ENCODE data around the gene CCDC71. TPM values are rescaled to one million over a fixed set of nuclear protein-coding genes. Genes with fewer than 3 reads are reported as not detected.
A peak's percentile ranks its signal among the peaks of the same experiment; 100 is the strongest.

Gene CCDC71
- total RNA-seq, 1 donor from 2014 or later = 27.4 TPM

DNA sequence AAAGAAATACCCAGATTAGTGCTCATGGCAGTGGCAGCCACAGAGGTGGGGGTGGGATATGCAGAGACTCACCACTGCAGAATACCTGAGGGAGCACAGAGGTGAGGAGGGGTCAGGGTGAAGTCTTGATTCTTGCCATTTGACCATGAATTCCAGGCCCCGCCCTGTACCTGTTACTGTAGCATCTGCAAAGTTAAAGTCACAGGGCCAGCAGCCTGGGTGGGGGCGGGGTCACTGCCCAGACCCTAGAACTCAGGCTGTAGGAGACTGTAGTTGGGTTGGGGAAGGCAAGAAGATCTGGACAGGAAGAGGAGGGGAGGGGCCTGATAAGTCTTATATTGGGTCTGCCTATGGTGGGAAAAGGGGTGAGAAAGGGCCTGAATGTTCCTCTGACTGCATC lies 14.5 kb downstream of the CCDC71 start:
- H3K27ac Mint-ChIP-seq = no peak overlapping the region
- no peaks in the 10 kb centered on the region for H3K9me3 Mint-ChIP-seq
- H3K4me3 Mint-ChIP-seq = no peak overlapping the region
- DNase-seq (ENCODE audit: extremely low spot score, unreplicated experiment) = no peak
- TF ChIP-seq CTCF (conservative IDR thresholded peaks at IDR 0.05) = no peak
- no peaks in the 10 kb centered on the region for H3K36me3 Mint-ChIP-seq
- no peaks in the 10 kb centered on the region for H3K27me3 Mint-ChIP-seq
- no peaks in the 10 kb centered on the region for H3K4me1 Mint-ChIP-seq (ENCODE audit: unreplicated experiment)

DNA sequence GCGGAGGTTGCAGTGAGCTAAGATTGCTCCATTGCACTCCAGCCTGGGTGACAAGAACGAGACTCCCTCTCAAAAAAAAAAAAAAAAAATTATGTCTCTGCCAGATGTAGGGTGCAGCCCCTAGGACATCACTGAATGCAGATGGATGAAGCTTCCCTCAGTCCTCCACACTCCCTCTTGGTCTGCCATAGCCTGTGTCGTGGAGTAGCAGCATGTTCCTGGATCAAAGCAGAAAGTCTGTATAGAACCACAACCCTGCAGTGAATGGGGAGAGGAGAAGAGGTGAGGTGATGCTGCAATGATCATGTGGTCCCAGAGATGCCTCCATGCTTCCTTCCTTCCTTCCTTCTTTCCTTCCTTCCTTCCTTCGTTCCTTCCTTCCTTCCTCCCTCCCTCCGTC lies 18.0 kb downstream of the CCDC71 start:
- Mint-ChIP-seq H3K4me3 (no peak overlapping the region), H3K36me3 (no peaks in the 10 kb centered on the region), H3K27ac (no peak overlapping the region), H3K4me1 (ENCODE audit: unreplicated experiment) (no peaks in the 10 kb centered on the region), H3K27me3 (no peaks in the 10 kb centered on the region), H3K9me3 (no peaks in the 10 kb centered on the region)
- DNase-seq (ENCODE audit: extremely low spot score, unreplicated experiment) = no peak
- TF ChIP-seq CTCF (conservative IDR thresholded peaks at IDR 0.05) = no peak

- Mint-ChIP-seq H3K9me3 (peaks cover 10% of the 10 kb centered on the region), H3K4me1 (ENCODE audit: unreplicated experiment) (no peaks in the 10 kb centered on the region), H3K36me3 (no peaks in the 10 kb centered on the region), H3K27ac (no peak overlapping the region), H3K4me3 (no peak overlapping the region), H3K27me3 (no peaks in the 10 kb centered on the region)
- no peak for DNase-seq (ENCODE audit: extremely low spot score, unreplicated experiment)
- no peak for TF ChIP-seq CTCF (conservative IDR thresholded peaks at IDR 0.05)
These were observed 26.1 kb downstream of the CCDC71 start for GRCh38 chr3:49140080-49140479.

- Mint-ChIP-seq H3K4me3 (peak overlapping the region; percentile 62), H3K36me3 (no peaks in the 10 kb centered on the region), H3K4me1 (ENCODE audit: unreplicated experiment) (no peaks in the 10 kb centered on the region), H3K27me3 (no peaks in the 10 kb centered on the region), H3K27ac (peak overlapping the region; percentile 74), H3K9me3 (no peaks in the 10 kb centered on the region)
- no peak for TF ChIP-seq CTCF (conservative IDR thresholded peaks at IDR 0.05)
- no peak for DNase-seq (ENCODE audit: extremely low spot score, unreplicated experiment)
These were observed 30.6 kb downstream of the CCDC71 start for GRCh38 chr3:49135499-49135898.

DNA sequence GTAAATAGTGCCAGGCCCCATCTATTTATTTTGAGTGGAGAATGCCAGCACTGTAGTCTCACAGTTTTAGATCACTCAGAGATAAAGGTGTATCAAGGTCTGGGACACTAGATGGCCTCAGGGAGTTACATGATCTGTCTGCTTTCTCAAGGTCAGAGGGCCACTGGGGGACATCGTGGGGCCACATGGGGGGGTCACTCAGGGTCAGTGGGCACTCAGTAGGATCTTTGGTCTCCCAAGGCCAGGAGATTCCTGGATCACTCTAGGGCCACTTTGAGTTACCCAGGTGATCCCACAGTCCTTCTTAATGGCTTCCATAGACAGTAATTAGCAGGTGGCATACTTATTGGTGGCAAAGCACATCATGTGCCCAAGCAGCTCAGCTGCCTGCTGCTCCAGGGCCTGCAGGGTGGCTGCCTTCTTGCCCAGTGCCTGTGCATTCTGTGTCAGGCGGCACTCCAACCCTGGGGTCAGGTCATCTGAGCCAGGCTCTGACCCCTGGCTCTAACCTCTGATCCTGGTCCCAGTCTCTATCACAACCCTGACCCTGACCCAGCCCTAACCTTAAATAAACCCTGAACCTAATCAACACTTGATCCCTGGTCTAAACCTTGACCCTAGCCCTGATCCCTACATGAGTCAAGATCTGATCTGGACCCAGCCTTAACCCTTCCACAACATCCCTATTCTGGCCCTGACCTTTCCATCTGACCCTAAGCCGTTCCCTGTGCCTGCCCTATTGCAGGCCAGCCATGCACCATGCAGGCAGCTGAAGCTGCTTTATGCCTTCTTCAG lies 31.5 kb downstream of the CCDC71 start:
- peak overlapping the region; percentile 71 for H3K4me3 Mint-ChIP-seq
- H3K27ac Mint-ChIP-seq = peak overlapping the region; percentile 74
- no peak for TF ChIP-seq CTCF (conservative IDR thresholded peaks at IDR 0.05)
- H3K36me3 Mint-ChIP-seq = no peaks in the 10 kb centered on the region
- no peaks in the 10 kb centered on the region for H3K4me1 Mint-ChIP-seq (ENCODE audit: unreplicated experiment)
- no peak for DNase-seq (ENCODE audit: extremely low spot score, unreplicated experiment)
- H3K9me3 Mint-ChIP-seq = no peaks in the 10 kb centered on the region
- H3K27me3 Mint-ChIP-seq = no peaks in the 10 kb centered on the region

Data from type B pancreatic cell (in vitro differentiated cells).